Ovary (tissue), 9 donors: ENCODE results near the gene AFAP1. TPM values are rescaled to one million over a fixed set of nuclear protein-coding genes. Genes with fewer than 3 reads are reported as not detected.

Experiments used
- DNase-seq, 5 donors: peaks; one replicate each; pipeline ENCODE4 v3.0.0-alpha.2; 2019 to 2020
- H3K27ac ChIP-seq, 2 donors: fragments of 200-600 bp; one replicate each; pipeline versions ENCODE4 v1.5.1 to v1.8.0; 2019 to 2022
- H3K27me3 ChIP-seq: fragments of 200-600 bp; one replicate; pipeline ENCODE4 v1.8.0; 2022
- H3K36me3 ChIP-seq: fragments of 200-600 bp; sonication (generic); one replicate; pipeline ENCODE4 v1.5.1; 2019
- H3K4me1 ChIP-seq: one replicate; pipeline ENCODE4 v1.8.1; 2013; ENCODE audit warnings: mild to moderate bottlenecking, moderate library complexity; ENCODE audit not compliant: insufficient read depth
- H3K4me3 ChIP-seq: fragments of 200-600 bp; sonication (generic); one replicate; pipeline ENCODE4 v1.5.1; 2017
- H3K9me3 ChIP-seq, 2 donors: fragments of 200-600 bp in 1 of 2; sonication (generic) in 1 of 2; one replicate each; pipeline versions ENCODE4 v1.5.1 to v1.8.1; 2013 to 2019; ENCODE audit warnings: mild to moderate bottlenecking in 1 of 2, moderate library complexity in 1 of 2
- CTCF ChIP-seq, 3 donors: fragments of 450-650 bp in 2 of 3; fragments of 200-600 bp in 1 of 3; IDR thresholded peaks; one replicate each; pipeline versions ENCODE4 v1.5.1 to v1.8.0; 2016 to 2022; ENCODE audit warnings: antibody characterized with exemption in 3 of 3, mild to moderate bottlenecking in 1 of 3
- EP300 ChIP-seq: sonication (generic); formaldehyde crosslinking; IDR thresholded peaks from one replicate; pipeline ENCODE4 v1.6.1; 2017; ENCODE audit warnings: antibody characterized with exemption
- POLR2A ChIP-seq: fragments of 450-650 bp; IDR thresholded peaks from one replicate; pipeline ENCODE4 v1.6.1; 2017; ENCODE audit warnings: antibody characterized with exemption, mild to moderate bottlenecking, moderate library complexity
- WGBS, 3 donors: extraction: QIAGEN DNeasy Blood & Tissue Kit in 1 of 3; methylation state at CpG; one replicate each; pipeline versions ENCODE4 v1.1.5 to v1.1.7; 2013 to 2017; 5-methylcytosine and 5-hydroxymethylcytosine counted together
- intact Hi-C, 4 donors: fragments of 100-400 bp; cut with DNase I; formaldehyde crosslinking; loops; one replicate each; pipeline versions ENCODE4 v1.11.0 to v1.15.1; 2022 to 2023
- polyA plus RNA-seq, 2 donors: library from polyadenylated mRNA; stranded (reverse); fragments of 200-250 nt in 1 of 2; fragments of 350-450 nt in 1 of 2; fragmentation: Illumina TruSeq in 1 of 2; extraction: RNeasy Lipid Tissue Mini Kit (QIAGEN cat#74804) in 1 of 2; gene quantifications; one replicate each; pipeline ENCODE4 v1.2.3, GENCODE V29; 2013 to 2014
- total RNA-seq, 7 donors: library from RNA; depleted of rRNA in 2 of 7; stranded (reverse); fragments of >200 nt in 2 of 7; fragmentation: NEBNext Ultra II Directional in 3 of 7; extraction: Animal tissue kit (Norgen Biotek cat#: 25700) in 3 of 7; gene quantifications; one replicate each; pipeline versions ENCODE4 v1.1.0 to v1.2.4, GENCODE V29; 2016 to 2023
- donor health status: DM: no; HTN: no; CAD: no; lungs with moderate emphysema.
- donor health status: DM: no; HTN: no; CAD: no.
- donor health status: Bipolar disorder and iron deficiency.
- donor health status: DM: yes; HTN: yes; CAD: no.
- donor health status: DM: no; HTN: no; CAD: no.
- donor health status: DM: yes; HTN: yes; CAD: no.

Gene AFAP1
- total and polyA plus RNA-seq, 9 donors: 8.6 to 42.3 (median 23.0) TPM

GRCh38 chr4:7788193-7788592 is 151.5 kb downstream of the AFAP1 start:
- no peaks in the 10 kb centered on the region for H3K9me3 ChIP-seq
- H3K4me1 ChIP-seq: peaks cover 10% of the 10 kb centered on the region
- no peak for TF ChIP-seq EP300
- TF ChIP-seq CTCF (IDR thresholded peaks at IDR 0.05): no peak
- no peak for TF ChIP-seq POLR2A
- intact Hi-C loops: no loop called here
- H3K27ac ChIP-seq: no peak overlapping the region
- no peak overlapping the region for H3K4me3 ChIP-seq
- 93 to 96% (median 94%) methylated on average over 17 of the region's 17 CpGs for WGBS, 3 donors
- peak in 2 of 5 donors; percentile 11 to 28 for DNase-seq
- H3K27me3 ChIP-seq: no peaks in the 10 kb centered on the region
- H3K36me3 ChIP-seq: no peaks in the 10 kb centered on the region

- no peak for TF ChIP-seq POLR2A
- no peak for TF ChIP-seq CTCF (IDR thresholded peaks at IDR 0.05)
- no peak for TF ChIP-seq EP300
- 90 to 95% (median 91%) methylated on average over 26 to 30 of the region's 30 CpGs for WGBS, 3 donors
- intact Hi-C loops: no loop called here
- Histone ChIP-seq H3K27ac (no peak overlapping the region), H3K36me3 (no peaks in the 10 kb centered on the region), H3K4me3 (no peak overlapping the region), H3K4me1 (peaks cover 10% of the 10 kb centered on the region), H3K9me3 (no peaks in the 10 kb centered on the region), H3K27me3 (no peaks in the 10 kb centered on the region)
- DNase-seq: peak in 2 of 5 donors; percentile 21
Measured at GRCh38 chr4:7787681-7788141, 151.9 kb downstream of the AFAP1 start.

- intact Hi-C loops: no loop called here
- H3K4me1 ChIP-seq: peaks cover 11% of the 10 kb centered on the region
Measured at GRCh38 chr4:7787067-7787466, 152.6 kb downstream of the AFAP1 start.

GRCh38 chr4:7786517-7786916 is 153.1 kb downstream of the AFAP1 start:
- intact Hi-C loops: no loop called here
- no peaks in the 10 kb centered on the region for H3K36me3 ChIP-seq
- no peak overlapping the region for H3K27ac ChIP-seq
- TF ChIP-seq EP300 (no peak), POLR2A (no peak), CTCF (IDR thresholded peaks at IDR 0.05) (no peak)
- H3K27me3 ChIP-seq: no peaks in the 10 kb centered on the region
- H3K4me1 ChIP-seq: peaks cover 15% of the 10 kb centered on the region
- H3K9me3 ChIP-seq: no peaks in the 10 kb centered on the region
- DNase-seq: peak in 2 of 5 donors; percentile 1
- H3K4me3 ChIP-seq: no peak overlapping the region
- WGBS, 3 donors: 89 to 95% (median 91%) methylated on average over 10 of the region's 10 CpGs

More at GRCh38 chr4:7787067-7787466, 152.6 kb downstream of the AFAP1 start:
- no peak overlapping the region for H3K4me3 ChIP-seq
- no peaks in the 10 kb centered on the region for H3K36me3 ChIP-seq
- no peaks in the 10 kb centered on the region for H3K9me3 ChIP-seq
- TF ChIP-seq CTCF (IDR thresholded peaks at IDR 0.05): no peak
- peak in 2 of 5 donors; percentile 4 to 15 for DNase-seq
- 92 to 95% (median 95%) methylated on average over 15 of the region's 15 CpGs for WGBS, 3 donors
- H3K27ac ChIP-seq: no peak overlapping the region
- H3K27me3 ChIP-seq: no peaks in the 10 kb centered on the region
